ENCODE data around the gene METTL1. TPM values are rescaled to one million over a fixed set of nuclear protein-coding genes. Genes with fewer than 3 reads are reported as not detected.

Gene METTL1
- total RNA-seq, 2 experiments from 2014 or later: 30.0 to 32.0 TPM

DNA sequence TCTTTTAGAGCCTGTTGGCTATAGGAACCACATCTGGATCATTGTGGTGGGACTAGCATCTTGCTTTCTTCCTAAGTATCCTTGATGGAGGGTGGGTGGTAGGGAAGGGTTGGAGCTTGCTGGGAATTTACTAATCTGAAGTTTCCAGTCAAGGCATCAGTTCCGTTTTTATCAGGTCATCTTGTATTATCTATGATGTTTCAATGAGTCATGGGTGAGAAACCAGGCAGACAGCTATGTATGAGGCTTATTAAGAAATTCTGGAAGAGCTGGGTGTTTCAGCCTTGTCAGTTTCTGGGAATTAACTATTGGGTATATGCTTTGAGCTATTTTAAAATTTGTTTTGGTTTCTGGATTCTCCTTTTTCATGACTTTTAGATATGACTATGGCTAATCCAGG lies 22.0 kb upstream of the METTL1 start:
- POLR2A ChIA-PET: no interaction called here
- intact Hi-C loops (cut with micrococcal nuclease): no loop called here

DNA sequence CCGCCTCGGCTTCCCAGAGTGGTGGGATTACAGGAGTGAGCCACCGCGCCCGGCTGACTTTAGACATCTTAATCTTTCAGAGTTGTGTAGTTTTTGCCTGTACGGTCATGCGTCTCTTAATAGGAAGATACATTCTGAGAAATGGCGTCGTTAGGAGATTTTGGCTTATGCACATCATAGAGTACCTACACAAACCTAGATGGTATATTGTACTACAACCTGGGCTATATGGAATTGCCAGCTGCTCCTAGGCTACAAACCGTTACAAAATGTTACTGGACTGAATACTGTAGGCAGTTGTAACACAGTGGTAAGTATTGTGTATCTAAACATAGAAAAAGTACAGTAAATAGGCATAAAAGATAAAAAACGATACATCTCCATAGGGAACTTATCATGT lies 12.0 kb upstream of the METTL1 start:
- no peaks in the 10 kb centered on the region for H3K27me3 Mint-ChIP-seq
- intact Hi-C loops (cut with micrococcal nuclease): loop anchor here (2.0 kb wide), 2 partner anchors 63 to 115 kb away; partner anchors contain the start of gene CTDSP2
- ChIA-PET CTCF (interaction anchor here (1.3 to 3.8 kb wide), 10 partner anchors 11 to 123 kb away, joined by 4 to 17 read pairs (median 8); partner anchors contain the start of genes CYP27B1 and MARCHF9), POLR2A (interaction anchor here (0.7 to 1.6 kb wide), 2 partner anchors 36 to 62 kb away, joined by 3 to 5 read pairs; partner anchors contain the start of gene CTDSP2)
- no peaks in the 10 kb centered on the region for H3K9me3 Mint-ChIP-seq
- no peak for DNase-seq
- peak overlapping the region; percentile 52 for H3K4me3 Mint-ChIP-seq
- H3K36me3 Mint-ChIP-seq: peaks cover 26% of the 10 kb centered on the region
- peak overlapping the region; percentile 19 for H3K27ac Mint-ChIP-seq
- H3K4me1 Mint-ChIP-seq (ENCODE audit: low read depth): peaks cover 33% of the 10 kb centered on the region

More for the DNA sequence above, 22.0 kb upstream of the METTL1 start:
- Mint-ChIP-seq H3K27me3 (no peaks in the 10 kb centered on the region), H3K36me3 (peaks cover 34% of the 10 kb centered on the region), H3K4me1 (ENCODE audit: low read depth) (peaks cover 16% of the 10 kb centered on the region), H3K27ac (peak overlapping the region; percentile 69), H3K9me3 (no peaks in the 10 kb centered on the region), H3K4me3 (no peak overlapping the region)
- DNase-seq: no peak
- CTCF ChIA-PET: interaction anchor here (0.9 to 4.2 kb wide), 5 partner anchors 10 to 111 kb away, joined by 3 to 16 read pairs (median 5); partner anchors contain the start of gene TSFM

DNA sequence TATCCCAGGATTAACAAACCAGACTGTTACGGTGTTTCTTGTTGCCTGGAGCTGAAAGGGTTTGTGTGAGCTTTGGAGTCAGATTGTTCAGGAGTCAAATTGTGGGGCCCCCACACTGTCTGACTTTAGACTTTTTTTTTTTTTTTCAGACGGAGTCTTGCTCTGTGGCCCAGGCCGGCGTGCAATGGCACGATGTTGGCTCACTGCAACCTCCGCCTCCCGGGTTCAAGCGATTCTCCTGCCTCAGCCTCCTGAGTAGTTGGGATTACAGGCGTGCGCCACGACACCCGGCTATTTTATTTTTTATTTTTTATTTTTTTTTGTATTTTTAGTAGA lies 11.5 kb upstream of the METTL1 start:
- Mint-ChIP-seq H3K4me1 (ENCODE audit: low read depth) (peaks cover 36% of the 10 kb centered on the region), H3K27me3 (no peaks in the 10 kb centered on the region), H3K27ac (peak overlapping the region; percentile 93), H3K4me3 (peak overlapping the region; percentile 100), H3K36me3 (peaks cover 23% of the 10 kb centered on the region), H3K9me3 (no peaks in the 10 kb centered on the region)
- no peak for DNase-seq
- intact Hi-C loops (cut with micrococcal nuclease): loop anchor here (2.0 kb wide), 2 partner anchors 63 to 115 kb away; partner anchors contain the start of gene CTDSP2
- POLR2A ChIA-PET: interaction anchor here (0.8 to 2.9 kb wide), 6 partner anchors 11 to 112 kb away, joined by 3 to 10 read pairs (median 4); partner anchors contain the start of genes CTDSP2, EEF1AKMT3 and METTL1
- CTCF ChIA-PET: interaction anchor here (0.7 to 2.8 kb wide), 20 partner anchors 9 to 126 kb away, joined by 3 to 25 read pairs (median 6); partner anchors contain the start of genes CYP27B1, EEF1AKMT3, METTL1 and OS9

DNA sequence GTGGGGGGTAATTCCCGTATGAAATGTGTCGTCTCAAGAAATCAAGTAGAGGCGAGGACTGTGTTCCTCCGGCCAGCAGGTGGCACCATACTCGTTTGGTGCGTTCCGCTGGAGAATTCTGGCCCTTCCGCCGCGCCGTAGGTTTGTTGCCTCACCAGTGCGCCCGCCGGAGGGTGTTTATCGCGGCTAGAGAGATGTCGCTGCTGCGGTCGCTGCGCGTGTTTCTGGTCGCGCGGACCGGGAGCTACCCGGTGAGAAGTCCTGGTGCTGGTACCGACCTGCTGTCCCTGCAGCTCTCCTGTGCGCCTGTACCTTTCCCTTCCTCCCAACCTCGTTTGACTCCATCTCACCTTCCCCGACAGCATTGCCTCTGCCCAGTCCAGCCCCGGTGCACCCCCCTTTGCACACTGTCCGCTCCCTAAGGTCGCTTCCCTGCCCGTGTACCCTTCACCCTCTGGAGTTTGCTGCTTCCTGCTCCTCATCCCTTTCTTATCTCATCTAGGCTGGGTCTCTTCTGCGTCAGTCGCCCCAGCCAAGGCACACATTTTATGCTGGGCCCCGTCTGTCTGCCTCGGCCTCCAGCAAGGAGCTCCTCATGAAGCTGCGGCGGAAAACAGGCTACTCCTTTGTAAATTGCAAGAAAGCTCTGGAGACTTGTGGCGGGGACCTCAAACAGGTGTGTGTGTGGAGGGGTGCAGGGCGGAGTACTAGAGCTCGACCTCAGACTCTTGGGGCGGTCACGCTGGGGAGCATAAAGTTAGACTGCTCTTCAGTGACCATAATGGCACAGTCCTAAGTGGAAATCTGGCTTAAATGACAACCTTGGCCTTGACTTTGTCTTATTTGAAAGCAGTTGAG lies 10.9 kb upstream of the METTL1 start, which contains the start of gene TSFM:
Gene TSFM (plus strand): TSS at position 180 of the 858 bp plus-strand sequence. CDS start 15 bp downstream, at position 195.
- Mint-ChIP-seq H3K4me3 (peak within 1 kb of the TSS; percentile 100), H3K9me3 (no peaks in the 10 kb centered on the region), H3K4me1 (ENCODE audit: low read depth) (peaks cover 37% of the 10 kb centered on the region), H3K27ac (peak within 1 kb of the TSS; percentile 93), H3K36me3 (peaks cover 22% of the 10 kb centered on the region), H3K27me3 (no peaks in the 10 kb centered on the region)
- DNase-seq: peak; percentile 98
- CTCF ChIA-PET: interaction anchor here (0.7 to 2.8 kb wide), 25 partner anchors 8 to 154 kb away, joined by 3 to 25 read pairs (median 6); partner anchors contain the start of genes CYP27B1, EEF1AKMT3, METTL1 and OS9
- POLR2A ChIA-PET: interaction anchor here (0.7 to 2.9 kb wide), 7 partner anchors 11 to 114 kb away, joined by 3 to 10 read pairs (median 4); partner anchors contain the start of genes CTDSP2, EEF1AKMT3 and METTL1
- intact Hi-C loops (cut with micrococcal nuclease): loop anchor here (1.0 to 2.0 kb wide), 5 partner anchors 11 to 122 kb away; partner anchors contain the start of genes CDK4, CTDSP2, EEF1AKMT3 and METTL1

GRCh38 chr12:57782243-57782607 lies 10.3 kb upstream of the METTL1 start:
- POLR2A ChIA-PET: interaction anchor here (1.0 to 2.9 kb wide), 3 partner anchors 10 to 64 kb away, joined by 3 to 10 read pairs (median 5); partner anchors contain the start of genes CTDSP2, EEF1AKMT3 and METTL1
- Mint-ChIP-seq H3K36me3 (peaks cover 19% of the 10 kb centered on the region), H3K4me3 (peak overlapping the region; percentile 100), H3K9me3 (no peaks in the 10 kb centered on the region), H3K27ac (peak overlapping the region; percentile 93), H3K4me1 (ENCODE audit: low read depth) (peaks cover 37% of the 10 kb centered on the region), H3K27me3 (no peaks in the 10 kb centered on the region)
- CTCF ChIA-PET: interaction anchor here (0.5 to 2.8 kb wide), 14 partner anchors 11 to 526 kb away, joined by 3 to 25 read pairs (median 8); partner anchors contain the start of genes EEF1AKMT3 and METTL1
- DNase-seq: no peak
- intact Hi-C loops (cut with micrococcal nuclease): loop anchor here (1.0 to 2.0 kb wide), 5 partner anchors 10 to 123 kb away; partner anchors contain the start of genes CDK4, CTDSP2, EEF1AKMT3 and METTL1

- H3K4me3 Mint-ChIP-seq: no peak overlapping the region
- no peak for DNase-seq
- ChIA-PET POLR2A (interaction anchor here (0.9 to 2.9 kb wide), 4 partner anchors 10 to 117 kb away, joined by 3 to 10 read pairs (median 4); partner anchors contain the start of genes EEF1AKMT3 and METTL1), CTCF (interaction anchor here (0.5 to 2.8 kb wide), 11 partner anchors 10 to 526 kb away, joined by 3 to 25 read pairs (median 3); partner anchors contain the start of genes CTDSP2, EEF1AKMT3 and METTL1)
- no peaks in the 10 kb centered on the region for H3K9me3 Mint-ChIP-seq
- H3K27me3 Mint-ChIP-seq: no peaks in the 10 kb centered on the region
- H3K36me3 Mint-ChIP-seq: peaks cover 18% of the 10 kb centered on the region
- peaks cover 37% of the 10 kb centered on the region for H3K4me1 Mint-ChIP-seq (ENCODE audit: low read depth)
- intact Hi-C loops (cut with micrococcal nuclease): loop anchor here (1.0 to 2.0 kb wide), 5 partner anchors 10 to 124 kb away; partner anchors contain the start of genes CDK4, CTDSP2, EEF1AKMT3 and METTL1
- peak overlapping the region; percentile 93 for H3K27ac Mint-ChIP-seq
Observed at GRCh38 chr12:57781801-57782200, 9.9 kb upstream of the METTL1 start.

- ChIA-PET CTCF (interaction anchor here (0.6 to 2.8 kb wide), 10 partner anchors 10 to 124 kb away, joined by 3 to 25 read pairs (median 5); partner anchors contain the start of genes CTDSP2, EEF1AKMT3 and METTL1), POLR2A (interaction anchor here (0.9 to 2.9 kb wide), 4 partner anchors 9 to 117 kb away, joined by 3 to 10 read pairs (median 4); partner anchors contain the start of genes EEF1AKMT3 and METTL1)
- H3K4me3 Mint-ChIP-seq: no peak overlapping the region
- peaks cover 37% of the 10 kb centered on the region for H3K4me1 Mint-ChIP-seq (ENCODE audit: low read depth)
- peak overlapping the region; percentile 93 for H3K27ac Mint-ChIP-seq
- H3K36me3 Mint-ChIP-seq: peaks cover 14% of the 10 kb centered on the region
- H3K9me3 Mint-ChIP-seq: no peaks in the 10 kb centered on the region
- no peaks in the 10 kb centered on the region for H3K27me3 Mint-ChIP-seq
- intact Hi-C loops (cut with micrococcal nuclease): no loop called here
- no peak for DNase-seq
Observed at GRCh38 chr12:57781244-57781643, 9.3 kb upstream of the METTL1 start.

- no peak for DNase-seq
- POLR2A ChIA-PET: no interaction called here
- Mint-ChIP-seq H3K4me3 (no peak overlapping the region), H3K27ac (peak overlapping the region; percentile 21), H3K4me1 (ENCODE audit: low read depth) (peaks cover 37% of the 10 kb centered on the region), H3K9me3 (no peaks in the 10 kb centered on the region), H3K36me3 (peaks cover 15% of the 10 kb centered on the region), H3K27me3 (no peaks in the 10 kb centered on the region)
- intact Hi-C loops (cut with micrococcal nuclease): no loop called here
- CTCF ChIA-PET: interaction anchor here (0.6 to 2.7 kb wide), 8 partner anchors 16 to 125 kb away, joined by 3 to 13 read pairs (median 6); no protein-coding TSS in a partner anchor
Observed at GRCh38 chr12:57780284-57780897, 8.5 kb upstream of the METTL1 start.

- DNase-seq: no peak
- no peaks in the 10 kb centered on the region for H3K27me3 Mint-ChIP-seq
- H3K4me3 Mint-ChIP-seq: no peak overlapping the region
- ChIA-PET POLR2A (no interaction called here), CTCF (interaction anchor here (0.8 to 1.3 kb wide), 3 partner anchors 20 to 125 kb away, joined by 4 to 6 read pairs (median 6); no protein-coding TSS in a partner anchor)
- intact Hi-C loops (cut with micrococcal nuclease): no loop called here
- no peak overlapping the region for H3K27ac Mint-ChIP-seq
- no peaks in the 10 kb centered on the region for H3K9me3 Mint-ChIP-seq
- H3K4me1 Mint-ChIP-seq (ENCODE audit: low read depth): peaks cover 37% of the 10 kb centered on the region
- H3K36me3 Mint-ChIP-seq: peaks cover 15% of the 10 kb centered on the region
Observed at GRCh38 chr12:57779736-57780135, 7.8 kb upstream of the METTL1 start.

GRCh38 chr12:57777911-57778310 lies 6.0 kb upstream of the METTL1 start:
- CTCF ChIA-PET: interaction anchor here (0.6 to 1.0 kb wide), 2 partner anchors 26 to 527 kb away, joined by 3 to 4 read pairs; no protein-coding TSS in a partner anchor
- peaks cover 38% of the 10 kb centered on the region for H3K4me1 Mint-ChIP-seq (ENCODE audit: low read depth)
- intact Hi-C loops (cut with micrococcal nuclease): no loop called here
- peaks cover 11% of the 10 kb centered on the region for H3K36me3 Mint-ChIP-seq
- no peak overlapping the region for H3K27ac Mint-ChIP-seq
- POLR2A ChIA-PET: no interaction called here
- H3K27me3 Mint-ChIP-seq: no peaks in the 10 kb centered on the region
- DNase-seq: no peak
- H3K4me3 Mint-ChIP-seq: no peak overlapping the region
- no peaks in the 10 kb centered on the region for H3K9me3 Mint-ChIP-seq

GRCh38 chr12:57777367-57777766 lies 5.5 kb upstream of the METTL1 start:
- intact Hi-C loops (cut with micrococcal nuclease): no loop called here
- peaks cover 6% of the 10 kb centered on the region for H3K36me3 Mint-ChIP-seq
- no peak overlapping the region for H3K4me3 Mint-ChIP-seq
- H3K4me1 Mint-ChIP-seq (ENCODE audit: low read depth): peaks cover 38% of the 10 kb centered on the region
- H3K27ac Mint-ChIP-seq: no peak overlapping the region
- DNase-seq: no peak
- POLR2A ChIA-PET: no interaction called here
- no peaks in the 10 kb centered on the region for H3K9me3 Mint-ChIP-seq
- no peaks in the 10 kb centered on the region for H3K27me3 Mint-ChIP-seq
- CTCF ChIA-PET: interaction anchor here (1.5 kb wide), 1 partner anchor 18 kb away, joined by 5 read pairs; no protein-coding TSS in a partner anchor
